Measurements from ENCODE around the gene UBTD2. TPM values are rescaled to one million over a fixed set of nuclear protein-coding genes. Genes with fewer than 3 reads are reported as not detected.

Gene UBTD2
- total and polyA plus RNA-seq, 2 experiments from 2014 or later, result 23.9 to 26.2 TPM

DNA sequence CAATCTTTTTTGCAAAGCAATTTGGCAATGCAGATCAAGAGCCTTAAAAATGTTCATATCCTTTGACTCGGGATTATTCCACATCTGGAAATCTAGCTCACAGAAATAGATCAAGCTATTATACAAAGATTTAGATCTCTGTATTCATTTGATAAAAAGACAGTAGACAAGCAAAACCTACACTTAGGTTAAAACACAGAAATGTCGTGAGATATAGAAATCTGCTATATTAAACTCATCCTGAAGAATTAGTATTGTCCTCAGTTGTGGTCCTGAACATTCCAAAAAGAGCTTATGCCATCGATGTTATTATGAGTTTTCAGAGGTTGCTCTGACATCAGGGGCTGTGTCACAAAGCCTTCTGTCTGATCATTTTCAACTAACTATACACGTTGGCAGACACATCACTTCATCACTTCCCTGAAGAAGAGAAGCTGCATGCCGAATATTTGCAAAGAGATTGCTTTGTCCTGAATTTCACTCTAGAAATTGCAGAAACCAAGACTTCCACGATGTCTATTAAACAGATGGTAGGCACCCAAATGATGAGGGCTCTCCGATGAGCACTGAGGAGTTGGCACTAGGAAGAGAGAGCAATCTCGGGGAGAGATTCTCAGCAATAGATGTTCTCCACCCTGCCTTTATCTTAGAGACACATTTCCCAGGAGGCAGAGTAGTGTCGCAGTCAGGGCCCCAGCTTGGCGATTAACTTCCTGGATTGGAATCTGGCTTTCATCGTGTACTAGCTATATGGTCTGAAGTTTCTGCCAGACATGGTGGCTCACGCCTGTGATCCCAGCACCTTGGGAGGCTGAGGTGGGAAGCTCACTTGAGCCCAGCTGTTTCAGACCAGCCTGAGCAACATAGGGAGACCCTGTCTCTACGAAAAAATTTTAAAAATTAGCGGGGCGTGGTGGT, 1.9 kb upstream of the UBTD2 start:
- no peak overlapping the region for H3K4me3 ChIP-seq
- DNase-seq (ENCODE audit: low read depth in 1 of 2, low spot score in 1 of 2), result no peak
- H3K36me3 ChIP-seq, result no peaks in the 10 kb centered on the region
- TF ChIP-seq, protein P1, sequence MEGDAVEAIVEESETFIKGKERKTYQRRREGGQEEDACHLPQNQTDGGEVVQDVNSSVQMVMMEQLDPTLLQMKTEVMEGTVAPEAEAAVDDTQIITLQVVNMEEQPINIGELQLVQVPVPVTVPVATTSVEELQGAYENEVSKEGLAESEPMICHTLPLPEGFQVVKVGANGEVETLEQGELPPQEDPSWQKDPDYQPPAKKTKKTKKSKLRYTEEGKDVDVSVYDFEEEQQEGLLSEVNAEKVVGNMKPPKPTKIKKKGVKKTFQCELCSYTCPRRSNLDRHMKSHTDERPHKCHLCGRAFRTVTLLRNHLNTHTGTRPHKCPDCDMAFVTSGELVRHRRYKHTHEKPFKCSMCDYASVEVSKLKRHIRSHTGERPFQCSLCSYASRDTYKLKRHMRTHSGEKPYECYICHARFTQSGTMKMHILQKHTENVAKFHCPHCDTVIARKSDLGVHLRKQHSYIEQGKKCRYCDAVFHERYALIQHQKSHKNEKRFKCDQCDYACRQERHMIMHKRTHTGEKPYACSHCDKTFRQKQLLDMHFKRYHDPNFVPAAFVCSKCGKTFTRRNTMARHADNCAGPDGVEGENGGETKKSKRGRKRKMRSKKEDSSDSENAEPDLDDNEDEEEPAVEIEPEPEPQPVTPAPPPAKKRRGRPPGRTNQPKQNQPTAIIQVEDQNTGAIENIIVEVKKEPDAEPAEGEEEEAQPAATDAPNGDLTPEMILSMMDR (IDR thresholded peaks at IDR 0.05; ENCODE audit: low read depth, low read length), result no peak
- H3K4me1 ChIP-seq (ENCODE audit: low read depth), result peaks cover 11% of the 10 kb centered on the region
- no peaks in the 10 kb centered on the region for H3K9me3 ChIP-seq (ENCODE audit: low read depth)
- no peak overlapping the region for H3K27ac ChIP-seq
- H3K27me3 ChIP-seq, result no peaks in the 10 kb centered on the region

DNA sequence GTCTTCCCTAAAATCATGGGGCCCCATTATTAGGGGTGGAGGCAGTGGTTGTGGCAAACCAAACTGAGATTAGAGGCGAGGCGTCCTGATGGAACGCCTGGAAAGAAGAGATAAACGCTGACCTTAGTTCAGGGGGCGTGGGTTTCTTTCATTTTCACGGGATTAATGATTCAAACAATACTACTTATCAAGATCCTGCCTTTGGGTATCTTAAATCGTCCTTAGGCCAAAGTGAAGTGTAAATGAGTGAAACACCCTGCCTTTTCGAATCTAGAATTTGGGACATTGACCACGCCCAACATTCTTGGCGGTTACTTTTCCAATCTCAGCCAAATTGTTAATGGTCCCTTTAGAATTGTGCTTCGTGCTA, 1.0 kb upstream of the UBTD2 start:
- Histone ChIP-seq H3K27me3 (no peaks in the 10 kb centered on the region), H3K9me3 (ENCODE audit: low read depth) (no peaks in the 10 kb centered on the region), H3K4me1 (ENCODE audit: low read depth) (peaks cover 11% of the 10 kb centered on the region), H3K4me3 (peak overlapping the region; percentile 89), H3K36me3 (no peaks in the 10 kb centered on the region), H3K27ac (peak overlapping the region; percentile 88)
- DNase-seq (ENCODE audit: low read depth in 1 of 2, low spot score in 1 of 2), result peak in 1 of 2 donors; percentile 38
- TF ChIP-seq, protein P1 (IDR thresholded peaks at IDR 0.05; ENCODE audit: low read depth, low read length), result no peak

DNA sequence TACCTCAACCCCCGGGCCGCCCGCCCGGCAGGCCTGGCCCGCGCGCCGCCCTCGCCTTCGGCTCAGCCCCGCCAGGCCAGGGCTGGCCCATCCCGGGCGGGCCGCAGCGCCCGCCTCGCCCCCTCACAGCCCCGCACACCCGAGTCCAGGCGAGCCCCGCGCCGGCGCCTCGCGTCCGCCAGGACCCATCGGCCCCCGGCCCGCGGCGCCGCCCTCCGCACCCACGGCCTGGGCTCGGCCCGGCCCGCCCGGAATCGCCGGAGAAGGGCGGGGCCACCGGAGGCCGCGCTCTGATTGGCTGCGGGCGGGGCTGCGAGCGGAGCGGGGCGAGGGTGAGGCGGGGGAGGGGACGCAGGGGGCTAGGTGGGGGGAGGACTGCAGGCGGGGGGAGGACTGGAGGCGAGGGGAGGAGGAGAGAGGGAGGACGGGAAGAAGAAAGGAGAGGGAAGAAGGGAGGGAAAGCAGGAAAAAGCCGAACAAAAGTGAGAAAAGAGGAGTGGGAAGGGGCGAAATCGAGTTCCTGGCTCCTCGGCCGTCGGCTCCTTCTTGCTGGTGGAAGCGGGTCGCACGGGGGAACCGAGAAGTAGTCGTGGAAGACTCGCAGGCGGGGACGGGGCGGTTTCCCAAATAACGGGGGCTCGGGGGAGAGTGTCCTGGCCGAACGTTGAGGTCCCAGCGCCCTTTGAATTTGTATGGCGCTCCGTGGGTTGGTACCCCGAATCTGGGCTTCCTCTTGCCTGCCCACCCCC, 472 bp upstream of the UBTD2 start:
- no peaks in the 10 kb centered on the region for H3K27me3 ChIP-seq
- H3K27ac ChIP-seq, result peak overlapping the region; percentile 88
- no peaks in the 10 kb centered on the region for H3K9me3 ChIP-seq (ENCODE audit: low read depth)
- peak; percentile 90 to 94 for DNase-seq (ENCODE audit: low read depth in 1 of 2, low spot score in 1 of 2)
- peaks cover 11% of the 10 kb centered on the region for H3K4me1 ChIP-seq (ENCODE audit: low read depth)
- peak overlapping the region; percentile 89 for H3K4me3 ChIP-seq
- TF ChIP-seq, protein P1 (IDR thresholded peaks at IDR 0.05; ENCODE audit: low read depth, low read length), result no peak
- H3K36me3 ChIP-seq, result no peaks in the 10 kb centered on the region

DNA sequence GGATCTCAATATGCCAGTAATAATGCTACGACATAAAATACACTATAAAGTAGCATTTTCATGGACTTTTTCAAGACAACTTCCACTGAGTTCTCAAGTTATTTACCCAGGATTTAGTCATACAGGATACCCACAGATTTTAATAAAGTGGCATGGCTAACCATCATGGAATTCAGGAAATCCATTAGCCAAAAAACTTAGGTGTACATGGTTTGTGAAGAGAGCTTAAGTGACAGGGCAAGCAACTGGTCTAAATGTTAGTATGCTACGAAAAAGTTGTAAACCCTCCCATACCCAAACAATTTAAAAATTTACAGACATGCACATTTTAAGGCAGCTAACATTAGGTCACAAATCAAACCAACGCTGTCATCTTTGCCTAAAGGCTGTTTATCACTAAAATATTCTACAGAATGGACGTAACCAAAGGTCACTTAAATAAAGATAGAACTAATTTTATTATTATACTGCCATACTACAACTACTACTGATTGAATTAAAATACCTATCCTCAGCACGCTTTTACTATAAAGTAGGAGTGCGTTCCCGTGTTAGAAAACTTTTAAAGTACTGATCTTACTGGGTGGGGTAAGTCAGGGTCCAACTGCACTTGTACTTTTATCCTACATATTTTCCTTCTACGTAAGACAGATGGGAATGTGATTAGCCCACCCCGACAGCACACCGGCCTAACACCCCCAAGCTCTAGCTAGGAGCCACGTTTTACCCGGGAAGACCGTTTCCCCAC, 1.1 kb downstream of the UBTD2 start:
- TF ChIP-seq, protein P1 (IDR thresholded peaks at IDR 0.05; ENCODE audit: low read depth, low read length), result no peak
- Histone ChIP-seq H3K36me3 (no peaks in the 10 kb centered on the region), H3K4me1 (ENCODE audit: low read depth) (peaks cover 11% of the 10 kb centered on the region), H3K9me3 (ENCODE audit: low read depth) (no peaks in the 10 kb centered on the region), H3K4me3 (peak overlapping the region; percentile 89), H3K27me3 (no peaks in the 10 kb centered on the region), H3K27ac (peak overlapping the region; percentile 88)
- no peak for DNase-seq (ENCODE audit: low read depth in 1 of 2, low spot score in 1 of 2)

DNA sequence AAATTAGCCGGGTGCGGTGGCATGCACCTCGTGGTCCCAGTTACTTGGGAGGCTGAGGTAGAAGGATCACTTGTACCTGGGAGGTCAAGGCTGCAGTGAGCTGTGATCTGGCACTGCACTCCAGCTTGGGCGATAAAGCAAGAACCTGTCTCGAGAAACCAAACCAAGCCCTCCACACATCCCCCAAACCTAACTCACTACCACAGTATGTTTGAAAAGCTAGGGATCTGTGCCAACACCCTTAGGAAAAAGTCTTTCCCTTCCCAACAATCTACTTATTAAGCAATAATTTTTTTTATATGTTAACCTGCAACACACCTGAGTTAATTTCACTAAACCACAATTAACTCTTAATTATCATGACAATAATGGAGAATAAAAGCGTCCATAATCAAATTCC, 2.2 kb downstream of the UBTD2 start:
- no peak for DNase-seq (ENCODE audit: low read depth in 1 of 2, low spot score in 1 of 2)
- Histone ChIP-seq H3K9me3 (ENCODE audit: low read depth) (no peaks in the 10 kb centered on the region), H3K36me3 (no peaks in the 10 kb centered on the region), H3K4me1 (ENCODE audit: low read depth) (peaks cover 11% of the 10 kb centered on the region), H3K4me3 (peak overlapping the region; percentile 89), H3K27me3 (no peaks in the 10 kb centered on the region), H3K27ac (peak overlapping the region; percentile 88)
- TF ChIP-seq, protein P1 (IDR thresholded peaks at IDR 0.05; ENCODE audit: low read depth, low read length), result no peak

Measured in cardiac muscle cell (in vitro differentiated cells and primary cell).